Measurements from ENCODE around the gene PTPRM.
"Not testable (repeated sequence)": the region's sequence is repeated elsewhere in the genome, so short reads cannot be mapped to it uniquely, and the experiment has no call there.

The PTPRM gene

GRCh38 chr18:7919565-7919964 lies 352.4 kb downstream of the PTPRM start:
- DNase-seq, result no peak

- DNase-seq, result no peak
Observed at GRCh38 chr18:7921938-7922587, 354.9 kb downstream of the PTPRM start.

GRCh38 chr18:7923105-7923504 lies 356.0 kb downstream of the PTPRM start:
- DNase-seq, result no peak

GRCh38 chr18:7924616-7925015 lies 357.5 kb downstream of the PTPRM start:
- DNase-seq, result no peak

GRCh38 chr18:7926526-7926925 lies 359.4 kb downstream of the PTPRM start:
- no peak for DNase-seq

- peak; percentile 14 for DNase-seq
Observed at GRCh38 chr18:7927119-7927518, 360.0 kb downstream of the PTPRM start.

GRCh38 chr18:7931763-7932162 lies 364.6 kb downstream of the PTPRM start:
- DNase-seq, result no peak

- no peak for DNase-seq
Observed at GRCh38 chr18:7937268-7937667, 370.2 kb downstream of the PTPRM start.

GRCh38 chr18:7939521-7939920 lies 372.4 kb downstream of the PTPRM start:
- no peak for DNase-seq

- no peak for DNase-seq
Observed at GRCh38 chr18:7940379-7940778, 373.3 kb downstream of the PTPRM start.

- DNase-seq, result no peak
Observed at GRCh38 chr18:7940971-7941370, 373.9 kb downstream of the PTPRM start.

GRCh38 chr18:7941533-7941932 lies 374.4 kb downstream of the PTPRM start:
- no peak for DNase-seq

- no peak for DNase-seq
Observed at GRCh38 chr18:7945882-7946281, 378.8 kb downstream of the PTPRM start.

- DNase-seq, result no peak
Observed at GRCh38 chr18:7946734-7947377, 379.7 kb downstream of the PTPRM start.

GRCh38 chr18:7950380-7951136 lies 383.4 kb downstream of the PTPRM start:
- no peak for DNase-seq

GRCh38 chr18:7953095-7953958 lies 386.2 kb downstream of the PTPRM start:
- DNase-seq, result no peak

GRCh38 chr18:7954238-7954637 lies 387.1 kb downstream of the PTPRM start:
- DNase-seq, result no peak

- no peak for DNase-seq
Observed at GRCh38 chr18:7955175-7955574, 388.1 kb downstream of the PTPRM start.

GRCh38 chr18:7957297-7957696 lies 390.2 kb downstream of the PTPRM start:
- no peak for DNase-seq

- DNase-seq, result no peak
Observed at GRCh38 chr18:7958081-7958896, 391.2 kb downstream of the PTPRM start.

- DNase-seq, result no peak
Observed at GRCh38 chr18:7958897-7959146, 391.7 kb downstream of the PTPRM start.

- not testable (repeated sequence) for DNase-seq
Observed at GRCh38 chr18:7966682-7967081, 399.6 kb downstream of the PTPRM start.
